Fibroblast of mammary gland (primary cell): Measurements from ENCODE around the gene PPP1R9B.

Source experiments
- DNase-seq: peaks from one replicate; pipeline ENCODE4 v3.0.0-alpha.2; 2010; ENCODE audit warnings: low read depth
- H3K4me3 ChIP-seq: 2 replicates; pipeline ENCODE4 v1.5.1; 2011; ENCODE audit warnings: low read depth, mild to moderate bottlenecking, low read length, moderate library complexity; ENCODE audit not compliant: control insufficient read depth
- CTCF ChIP-seq: conservative IDR thresholded peaks from 2 replicates; pipeline ENCODE4 v1.5.1; 2011; ENCODE audit warnings: low read depth, low read length, inconsistent platforms; ENCODE audit not compliant: control insufficient read depth, insufficient read depth

PPP1R9B gene

DNA sequence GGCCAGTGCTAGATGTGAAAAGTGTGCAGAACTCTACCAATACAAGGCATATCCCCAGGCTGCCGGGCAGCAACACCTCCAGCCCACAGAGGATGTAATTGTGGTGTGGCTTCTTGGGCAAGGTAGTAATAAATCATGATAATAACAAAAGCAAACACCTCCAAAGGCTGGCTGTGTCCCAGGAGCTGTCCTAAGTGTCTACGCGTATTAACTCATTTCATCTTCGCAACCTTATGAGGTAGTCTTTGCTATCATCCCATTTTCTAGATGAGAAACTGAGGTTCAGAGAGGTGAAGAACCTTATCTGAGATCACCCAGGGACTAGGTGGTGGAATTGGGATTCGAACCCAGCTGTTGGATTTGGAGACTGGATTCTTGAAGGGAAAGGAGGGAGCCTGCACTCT, 50.0 kb downstream of the PPP1R9B start:
- no peak for DNase-seq
- H3K4me3 ChIP-seq: no peak overlapping the region
- TF ChIP-seq CTCF: no peak

DNA sequence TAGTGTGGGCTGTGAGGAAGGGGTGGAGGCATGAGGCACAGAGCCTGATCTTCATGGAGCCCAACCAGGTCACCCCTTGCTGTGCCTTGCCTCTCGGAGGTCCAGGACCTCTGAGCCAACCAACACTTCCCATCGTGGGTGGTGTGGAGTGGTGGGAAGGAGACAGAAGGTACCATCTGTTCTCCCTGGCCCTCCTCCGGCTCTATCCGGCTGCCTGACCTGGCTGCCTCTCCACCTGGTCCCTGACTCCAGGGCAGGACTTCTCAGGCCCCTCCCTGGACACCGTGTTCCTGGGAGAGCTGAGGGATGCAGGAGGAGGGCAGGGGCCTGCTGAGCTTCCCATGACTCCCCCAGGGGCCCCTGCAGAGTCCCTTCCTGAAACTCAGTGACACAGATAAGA, 51.5 kb downstream of the PPP1R9B start:
- H3K4me3 ChIP-seq: no peak overlapping the region
- DNase-seq: no peak
- no peak for TF ChIP-seq CTCF

DNA sequence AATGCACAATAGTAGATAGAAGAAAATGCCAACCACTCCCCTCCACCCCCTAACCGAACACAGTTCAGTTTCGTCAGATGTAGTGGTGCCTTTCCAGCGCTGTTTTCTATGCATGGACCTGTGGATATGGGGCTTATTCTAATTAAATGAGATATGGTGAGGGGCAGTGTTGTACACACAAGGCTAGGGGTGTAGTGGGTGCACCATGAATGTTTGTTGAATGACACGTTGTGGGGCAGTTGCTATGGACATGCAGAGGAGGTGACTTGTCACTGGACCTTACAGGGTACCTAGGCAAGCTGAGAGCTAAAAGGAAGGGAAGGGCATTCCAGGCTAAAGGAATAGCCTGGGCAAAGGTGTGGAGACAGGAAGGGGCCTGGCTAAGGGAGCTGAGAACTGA, 51.9 kb downstream of the PPP1R9B start:
- TF ChIP-seq CTCF: no peak
- DNase-seq: no peak

GRCh38 chr17:50097926-50098325, 52.6 kb downstream of the PPP1R9B start:
- no peak for DNase-seq
- no peak overlapping the region for H3K4me3 ChIP-seq
- no peak for TF ChIP-seq CTCF

More for the DNA sequence above, 51.9 kb downstream of the PPP1R9B start:
- no peak overlapping the region for H3K4me3 ChIP-seq

GRCh38 chr17:50097455-50097854, 53.0 kb downstream of the PPP1R9B start:
- H3K4me3 ChIP-seq: no peak overlapping the region
- no peak for TF ChIP-seq CTCF
- no peak for DNase-seq

DNA sequence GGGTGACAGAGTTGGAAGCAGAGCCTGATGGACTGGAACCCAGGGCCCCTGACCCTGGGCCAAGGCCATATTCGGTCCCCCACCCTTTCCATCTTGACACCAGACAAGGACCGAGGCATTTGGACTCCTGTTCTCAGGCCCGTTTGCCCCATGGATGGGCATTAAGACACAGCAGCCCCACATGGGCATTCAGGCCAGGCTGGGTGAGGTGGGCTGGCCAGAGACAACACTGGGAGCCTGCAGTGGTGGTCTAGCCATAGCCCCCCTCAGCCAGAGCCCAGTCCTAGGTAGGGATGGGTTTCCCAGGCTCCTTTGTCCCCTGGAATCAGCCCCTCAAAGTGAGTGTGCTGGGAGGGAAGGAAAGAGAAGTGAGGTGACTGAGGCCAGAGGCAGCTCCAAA, 53.7 kb downstream of the PPP1R9B start:
- no peak for DNase-seq
- H3K4me3 ChIP-seq: no peak overlapping the region
- TF ChIP-seq CTCF: no peak

GRCh38 chr17:50096092-50096491, 54.4 kb downstream of the PPP1R9B start:
- no peak for TF ChIP-seq CTCF
- no peak for DNase-seq
- peak overlapping the region; percentile 68 for H3K4me3 ChIP-seq
